HepG2 (cell line): ENCODE data around the gene TNS1. TPM values are rescaled to one million over a fixed set of nuclear protein-coding genes. Genes with fewer than 3 reads are reported as not detected.

Experiments
- BCL6 ChIP-seq: IDR thresholded peaks from 2 replicates; pipeline ENCODE4 v1.6.1; 2016; ENCODE audit warnings: missing genetic modification reagents, missing compliant biosample characterization
- ELF3 ChIP-seq: IDR thresholded peaks from 2 replicates; pipeline ENCODE4 v1.6.1; 2016; ENCODE audit warnings: missing genetic modification reagents, missing compliant biosample characterization
- FOSL1 ChIP-seq: sonication (generic); formaldehyde crosslinking; IDR thresholded peaks from 2 replicates; pipeline ENCODE4 v1.9.0; 2021; ENCODE audit warnings: missing genetic modification reagents, borderline replicate concordance
- MED1 ChIP-seq: sonication (generic); formaldehyde crosslinking; IDR thresholded peaks from 2 replicates; pipeline ENCODE4 v1.4.0; 2020; ENCODE audit warnings: missing genetic modification reagents
- NFE2 ChIP-seq: sonication (generic); formaldehyde crosslinking; IDR thresholded peaks from 2 replicates; pipeline ENCODE4 v1.4.0; 2020; ENCODE audit warnings: missing genetic modification reagents
- ZNF207 ChIP-seq: fragments of 450-650 bp; IDR thresholded peaks from 2 replicates; pipeline ENCODE4 v1.6.1; 2016; ENCODE audit warnings: antibody characterized with exemption, borderline replicate concordance
- ZNF292 ChIP-seq: sonication (generic); formaldehyde crosslinking; IDR thresholded peaks from 2 replicates; pipeline ENCODE4 v1.8.1; 2022; ENCODE audit warnings: mild to moderate bottlenecking, low read depth, missing genetic modification reagents, borderline replicate concordance
- ZNF30 ChIP-seq: sonication (generic); formaldehyde crosslinking; IDR thresholded peaks from 2 replicates; pipeline ENCODE4 v1.5.0; 2020; ENCODE audit warnings: mild to moderate bottlenecking, missing genetic modification reagents
- ZNF558 ChIP-seq: sonication (generic); formaldehyde crosslinking; IDR thresholded peaks from 2 replicates; pipeline ENCODE4 v1.9.0; 2022; ENCODE audit warnings: mild to moderate bottlenecking, missing genetic modification reagents, borderline replicate concordance
- ZNF570 ChIP-seq: sonication (generic); formaldehyde crosslinking; IDR thresholded peaks from 2 replicates; pipeline ENCODE4 v1.4.0; 2020; ENCODE audit warnings: mild to moderate bottlenecking, missing genetic modification reagents, borderline replicate concordance
- ZNF703 ChIP-seq: sonication (generic); formaldehyde crosslinking; IDR thresholded peaks from 2 replicates; pipeline ENCODE4 v1.5.1; 2020; ENCODE audit warnings: missing genetic modification reagents, mild to moderate bottlenecking, moderate library complexity, borderline replicate concordance
- ZNF780A ChIP-seq: sonication (generic); formaldehyde crosslinking; IDR thresholded peaks from 2 replicates; pipeline ENCODE4 v1.8.0; 2022; ENCODE audit warnings: mild to moderate bottlenecking, missing genetic modification reagents, moderate library complexity
- ZNF850 ChIP-seq: sonication (generic); formaldehyde crosslinking; conservative IDR thresholded peaks from 2 replicates; pipeline ENCODE4 v1.9.0; 2021; ENCODE audit warnings: mild to moderate bottlenecking, missing genetic modification reagents
- polyA plus RNA-seq, 8 experiments: library from polyadenylated mRNA; depleted of rRNA in 3 of 8; stranded (reverse) in 7 of 8; unstranded in 1 of 8; fragments of >200 nt; fragmentation: Illumina TruSeq in 4 of 8; extraction: Trizol in 4 of 8; gene quantifications; 2 replicates each; pipeline versions ENCODE4 v1.2.1 to v1.2.3, GENCODE V29; 2011 to 2016; ENCODE audit warnings: low read depth in 4 of 8, missing spikeins in 1 of 8, mixed read lengths in 1 of 8; ENCODE audit not compliant: insufficient read depth in 1 of 8
- total RNA-seq, 5 experiments: library from RNA; depleted of rRNA; stranded (reverse); fragments of >200 nt; fragmentation: Illumina TruSeq; extraction: Trizol; gene quantifications; 2 replicates each; pipeline ENCODE4 v1.2.3, GENCODE V29; 2016; ENCODE audit warnings: low read depth in 1 of 5
- TF ChIP-seq, protein P1 (sequence below): sonication (generic); formaldehyde crosslinking; IDR thresholded peaks from 2 replicates; pipeline ENCODE4 v1.5.1; 2020; ENCODE audit warnings: missing genetic modification reagents, mild to moderate bottlenecking, borderline replicate concordance
- TF ChIP-seq, protein P2 (sequence below): sonication (generic); formaldehyde crosslinking; IDR thresholded peaks from 2 replicates; pipeline ENCODE4 v1.4.0; 2020; ENCODE audit warnings: missing genetic modification reagents, borderline replicate concordance
- TF ChIP-seq, protein P3 (sequence below): sonication (generic); formaldehyde crosslinking; IDR thresholded peaks from 2 replicates; pipeline ENCODE4 v1.8.0; 2022; ENCODE audit warnings: missing genetic modification reagents, mild to moderate bottlenecking, inconsistent platforms, borderline replicate concordance
- TF ChIP-seq, protein P4 (sequence below): IDR thresholded peaks from 2 replicates; pipeline ENCODE4 v1.6.1; 2018; ENCODE audit warnings: missing genetic modification reagents, mild to moderate bottlenecking, missing compliant biosample characterization
- TF ChIP-seq, protein P5 (sequence below): sonication (generic); formaldehyde crosslinking; IDR thresholded peaks from 2 replicates; pipeline ENCODE4 v1.4.0; 2020; ENCODE audit warnings: mild to moderate bottlenecking, low read depth, missing genetic modification reagents
- TF ChIP-seq, protein P6 (sequence below): sonication (generic); formaldehyde crosslinking; IDR thresholded peaks from 2 replicates; pipeline ENCODE4 v1.4.0; 2020; ENCODE audit warnings: mild to moderate bottlenecking, low read depth, missing genetic modification reagents

The TNS1 gene
- total and polyA plus RNA-seq, 2 of the 13 experiments (the other 11 are each of a cell fraction or from before 2014, with no cell fraction given) = 1.9 to 118 TPM

DNA sequence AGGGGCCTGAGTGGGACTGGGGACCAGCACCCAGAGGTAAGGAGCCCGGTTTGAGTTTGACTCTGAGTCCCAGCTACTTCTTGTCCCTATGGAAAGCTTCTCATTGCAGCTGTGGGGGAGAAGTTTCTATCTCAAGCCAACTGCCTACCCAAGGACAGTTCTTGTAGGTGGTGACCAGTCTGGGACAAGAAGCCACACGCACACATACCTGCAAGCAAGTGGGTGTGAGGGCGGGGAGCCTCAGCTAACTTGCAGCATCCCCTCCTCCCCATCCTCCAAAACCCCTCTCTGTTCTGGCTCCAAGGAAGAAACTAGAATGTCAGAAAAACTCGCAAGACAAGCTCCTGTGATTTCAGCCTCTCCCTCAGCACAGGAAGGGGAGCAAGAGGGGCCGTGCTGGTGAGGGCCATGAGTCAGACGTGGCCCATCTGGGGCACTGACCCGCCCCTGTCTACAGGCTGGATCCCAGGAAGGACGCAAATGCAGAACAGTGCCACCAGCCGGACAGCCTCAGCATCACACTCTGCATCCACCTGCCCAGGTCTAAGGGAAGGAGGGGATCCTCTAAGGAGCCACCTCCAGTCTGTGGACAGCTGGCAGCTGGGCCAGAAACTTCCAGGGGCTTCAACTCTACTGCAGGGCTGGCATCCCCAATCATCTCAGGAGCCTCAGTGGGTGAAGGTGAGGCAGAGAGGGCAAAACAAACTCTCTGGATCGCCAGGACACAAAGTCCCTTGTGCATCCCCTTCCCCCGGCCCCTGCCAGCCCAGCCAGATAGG is 103.4 kb downstream of the TNS1 start (continued):
- TF ChIP-seq, protein P1, sequence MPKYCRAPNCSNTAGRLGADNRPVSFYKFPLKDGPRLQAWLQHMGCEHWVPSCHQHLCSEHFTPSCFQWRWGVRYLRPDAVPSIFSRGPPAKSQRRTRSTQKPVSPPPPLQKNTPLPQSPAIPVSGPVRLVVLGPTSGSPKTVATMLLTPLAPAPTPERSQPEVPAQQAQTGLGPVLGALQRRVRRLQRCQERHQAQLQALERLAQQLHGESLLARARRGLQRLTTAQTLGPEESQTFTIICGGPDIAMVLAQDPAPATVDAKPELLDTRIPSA (CRISPR knock-in tag) = no peak
- TF ChIP-seq ZNF703 (CRISPR knock-in tag) (no peak), ZNF570 (CRISPR knock-in tag) (no peak), FOSL1 (CRISPR knock-in tag) (no peak), ZNF850 (CRISPR knock-in tag) (no peak), ZNF558 (CRISPR knock-in tag) (0 out of 2 replicates have a peak, but pooled peaks have one; percentile 41), BCL6 (CRISPR knock-in tag) (peak; percentile 57), ZNF207 (no peak), ZNF30 (CRISPR knock-in tag) (no peak), ELF3 (CRISPR knock-in tag) (peak; percentile 68), MED1 (CRISPR knock-in tag) (peak; percentile 78), ZNF292 (CRISPR knock-in tag) (peak; percentile 89), ZNF780A (CRISPR knock-in tag) (no peak), NFE2 (CRISPR knock-in tag) (no peak)
- TF ChIP-seq, protein P2, sequence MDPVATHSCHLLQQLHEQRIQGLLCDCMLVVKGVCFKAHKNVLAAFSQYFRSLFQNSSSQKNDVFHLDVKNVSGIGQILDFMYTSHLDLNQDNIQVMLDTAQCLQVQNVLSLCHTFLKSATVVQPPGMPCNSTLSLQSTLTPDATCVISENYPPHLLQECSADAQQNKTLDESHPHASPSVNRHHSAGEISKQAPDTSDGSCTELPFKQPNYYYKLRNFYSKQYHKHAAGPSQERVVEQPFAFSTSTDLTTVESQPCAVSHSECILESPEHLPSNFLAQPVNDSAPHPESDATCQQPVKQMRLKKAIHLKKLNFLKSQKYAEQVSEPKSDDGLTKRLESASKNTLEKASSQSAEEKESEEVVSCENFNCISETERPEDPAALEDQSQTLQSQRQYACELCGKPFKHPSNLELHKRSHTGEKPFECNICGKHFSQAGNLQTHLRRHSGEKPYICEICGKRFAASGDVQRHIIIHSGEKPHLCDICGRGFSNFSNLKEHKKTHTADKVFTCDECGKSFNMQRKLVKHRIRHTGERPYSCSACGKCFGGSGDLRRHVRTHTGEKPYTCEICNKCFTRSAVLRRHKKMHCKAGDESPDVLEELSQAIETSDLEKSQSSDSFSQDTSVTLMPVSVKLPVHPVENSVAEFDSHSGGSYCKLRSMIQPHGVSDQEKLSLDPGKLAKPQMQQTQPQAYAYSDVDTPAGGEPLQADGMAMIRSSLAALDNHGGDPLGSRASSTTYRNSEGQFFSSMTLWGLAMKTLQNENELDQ = no peak
- TF ChIP-seq, protein P3, sequence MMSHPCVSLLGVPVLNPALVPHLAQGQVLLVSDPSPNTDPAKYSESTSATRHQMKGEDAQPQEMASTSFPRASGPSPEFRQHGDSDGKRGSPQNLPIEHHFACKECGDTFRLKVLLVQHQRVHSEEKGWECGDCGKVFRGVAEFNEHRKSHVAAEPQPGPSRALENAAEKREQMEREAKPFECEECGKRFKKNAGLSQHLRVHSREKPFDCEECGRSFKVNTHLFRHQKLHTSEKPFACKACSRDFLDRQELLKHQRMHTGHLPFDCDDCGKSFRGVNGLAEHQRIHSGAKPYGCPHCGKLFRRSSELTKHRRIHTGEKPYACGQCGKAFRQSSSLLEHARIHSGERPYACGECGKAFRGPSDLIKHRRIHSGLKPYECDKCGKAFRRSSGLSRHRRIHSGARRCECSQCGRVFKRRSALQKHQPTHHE (CRISPR knock-in tag) = no peak
- TF ChIP-seq, protein P4, sequence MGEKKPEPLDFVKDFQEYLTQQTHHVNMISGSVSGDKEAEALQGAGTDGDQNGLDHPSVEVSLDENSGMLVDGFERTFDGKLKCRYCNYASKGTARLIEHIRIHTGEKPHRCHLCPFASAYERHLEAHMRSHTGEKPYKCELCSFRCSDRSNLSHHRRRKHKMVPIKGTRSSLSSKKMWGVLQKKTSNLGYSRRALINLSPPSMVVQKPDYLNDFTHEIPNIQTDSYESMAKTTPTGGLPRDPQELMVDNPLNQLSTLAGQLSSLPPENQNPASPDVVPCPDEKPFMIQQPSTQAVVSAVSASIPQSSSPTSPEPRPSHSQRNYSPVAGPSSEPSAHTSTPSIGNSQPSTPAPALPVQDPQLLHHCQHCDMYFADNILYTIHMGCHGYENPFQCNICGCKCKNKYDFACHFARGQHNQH (CRISPR knock-in tag) = peak; percentile 93
- TF ChIP-seq, protein P5, sequence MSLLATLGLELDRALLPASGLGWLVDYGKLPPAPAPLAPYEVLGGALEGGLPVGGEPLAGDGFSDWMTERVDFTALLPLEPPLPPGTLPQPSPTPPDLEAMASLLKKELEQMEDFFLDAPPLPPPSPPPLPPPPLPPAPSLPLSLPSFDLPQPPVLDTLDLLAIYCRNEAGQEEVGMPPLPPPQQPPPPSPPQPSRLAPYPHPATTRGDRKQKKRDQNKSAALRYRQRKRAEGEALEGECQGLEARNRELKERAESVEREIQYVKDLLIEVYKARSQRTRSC (CRISPR knock-in tag) = no peak
- TF ChIP-seq, protein P6, sequence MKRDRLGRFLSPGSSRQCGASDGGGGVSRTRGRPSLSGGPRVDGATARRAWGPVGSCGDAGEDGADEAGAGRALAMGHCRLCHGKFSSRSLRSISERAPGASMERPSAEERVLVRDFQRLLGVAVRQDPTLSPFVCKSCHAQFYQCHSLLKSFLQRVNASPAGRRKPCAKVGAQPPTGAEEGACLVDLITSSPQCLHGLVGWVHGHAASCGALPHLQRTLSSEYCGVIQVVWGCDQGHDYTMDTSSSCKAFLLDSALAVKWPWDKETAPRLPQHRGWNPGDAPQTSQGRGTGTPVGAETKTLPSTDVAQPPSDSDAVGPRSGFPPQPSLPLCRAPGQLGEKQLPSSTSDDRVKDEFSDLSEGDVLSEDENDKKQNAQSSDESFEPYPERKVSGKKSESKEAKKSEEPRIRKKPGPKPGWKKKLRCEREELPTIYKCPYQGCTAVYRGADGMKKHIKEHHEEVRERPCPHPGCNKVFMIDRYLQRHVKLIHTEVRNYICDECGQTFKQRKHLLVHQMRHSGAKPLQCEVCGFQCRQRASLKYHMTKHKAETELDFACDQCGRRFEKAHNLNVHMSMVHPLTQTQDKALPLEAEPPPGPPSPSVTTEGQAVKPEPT (CRISPR knock-in tag) = 0 out of 2 replicates have a peak, but pooled peaks have one; percentile 33
